Measurements from ENCODE around the gene SRSF4. TPM values are rescaled to one million over a fixed set of nuclear protein-coding genes. Genes with fewer than 3 reads are reported as not detected.

Gene SRSF4
- total RNA-seq, 1 donor, result 44.0 TPM

DNA sequence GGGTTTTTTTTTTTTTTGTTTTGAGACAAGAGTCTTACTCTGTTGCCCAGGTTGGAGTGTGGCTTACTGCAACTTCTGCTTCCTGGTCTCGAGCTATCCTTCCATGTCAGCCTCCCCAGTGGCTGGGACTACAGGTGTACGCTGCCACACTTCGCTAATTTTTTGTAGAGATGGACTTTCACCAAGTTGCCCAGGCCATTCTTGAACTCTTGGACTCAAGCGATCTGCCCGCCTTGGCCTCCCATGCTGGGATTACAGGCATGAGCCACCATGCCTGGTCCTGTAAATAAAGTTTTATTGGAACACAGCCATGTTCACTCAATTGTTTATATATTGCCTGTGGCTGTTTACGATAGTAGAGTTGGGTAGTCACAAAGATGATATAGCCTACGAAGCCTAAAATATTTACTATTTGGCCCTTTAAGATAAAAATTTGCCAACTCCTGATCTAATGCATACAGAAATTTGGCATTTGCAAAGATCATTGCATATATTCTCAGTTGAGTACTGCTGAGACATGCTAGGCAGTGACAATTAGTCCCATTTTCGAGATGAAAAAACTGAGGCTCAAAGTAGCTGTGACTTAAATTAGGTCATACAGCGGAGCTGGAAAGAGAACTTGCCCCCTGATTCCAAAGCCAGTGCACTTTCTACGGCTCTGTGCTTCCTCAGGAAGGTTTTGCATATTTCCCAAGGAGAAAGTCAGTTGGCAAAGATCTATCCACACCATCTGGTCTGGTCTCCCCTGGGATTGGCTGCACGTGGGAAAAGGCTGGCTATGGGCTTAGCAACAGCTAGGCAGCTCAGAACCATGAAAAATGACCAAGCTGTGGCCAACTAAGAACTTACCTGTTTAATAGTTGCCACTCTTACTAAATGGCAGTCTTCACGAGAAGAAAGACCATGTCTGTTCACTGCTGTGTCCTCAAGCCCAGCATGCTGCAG, 29.7 kb upstream of the SRSF4 start:
- TF ChIP-seq, protein P1, sequence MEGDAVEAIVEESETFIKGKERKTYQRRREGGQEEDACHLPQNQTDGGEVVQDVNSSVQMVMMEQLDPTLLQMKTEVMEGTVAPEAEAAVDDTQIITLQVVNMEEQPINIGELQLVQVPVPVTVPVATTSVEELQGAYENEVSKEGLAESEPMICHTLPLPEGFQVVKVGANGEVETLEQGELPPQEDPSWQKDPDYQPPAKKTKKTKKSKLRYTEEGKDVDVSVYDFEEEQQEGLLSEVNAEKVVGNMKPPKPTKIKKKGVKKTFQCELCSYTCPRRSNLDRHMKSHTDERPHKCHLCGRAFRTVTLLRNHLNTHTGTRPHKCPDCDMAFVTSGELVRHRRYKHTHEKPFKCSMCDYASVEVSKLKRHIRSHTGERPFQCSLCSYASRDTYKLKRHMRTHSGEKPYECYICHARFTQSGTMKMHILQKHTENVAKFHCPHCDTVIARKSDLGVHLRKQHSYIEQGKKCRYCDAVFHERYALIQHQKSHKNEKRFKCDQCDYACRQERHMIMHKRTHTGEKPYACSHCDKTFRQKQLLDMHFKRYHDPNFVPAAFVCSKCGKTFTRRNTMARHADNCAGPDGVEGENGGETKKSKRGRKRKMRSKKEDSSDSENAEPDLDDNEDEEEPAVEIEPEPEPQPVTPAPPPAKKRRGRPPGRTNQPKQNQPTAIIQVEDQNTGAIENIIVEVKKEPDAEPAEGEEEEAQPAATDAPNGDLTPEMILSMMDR (IDR thresholded peaks at IDR 0.05; ENCODE audit: insufficient read depth, low read depth, low read length), result no peak
- peak; percentile 48 for DNase-seq (ENCODE audit: low read depth)
- no peak overlapping the region for H3K4me3 ChIP-seq (ENCODE audit: low read depth, low read length)

DNA sequence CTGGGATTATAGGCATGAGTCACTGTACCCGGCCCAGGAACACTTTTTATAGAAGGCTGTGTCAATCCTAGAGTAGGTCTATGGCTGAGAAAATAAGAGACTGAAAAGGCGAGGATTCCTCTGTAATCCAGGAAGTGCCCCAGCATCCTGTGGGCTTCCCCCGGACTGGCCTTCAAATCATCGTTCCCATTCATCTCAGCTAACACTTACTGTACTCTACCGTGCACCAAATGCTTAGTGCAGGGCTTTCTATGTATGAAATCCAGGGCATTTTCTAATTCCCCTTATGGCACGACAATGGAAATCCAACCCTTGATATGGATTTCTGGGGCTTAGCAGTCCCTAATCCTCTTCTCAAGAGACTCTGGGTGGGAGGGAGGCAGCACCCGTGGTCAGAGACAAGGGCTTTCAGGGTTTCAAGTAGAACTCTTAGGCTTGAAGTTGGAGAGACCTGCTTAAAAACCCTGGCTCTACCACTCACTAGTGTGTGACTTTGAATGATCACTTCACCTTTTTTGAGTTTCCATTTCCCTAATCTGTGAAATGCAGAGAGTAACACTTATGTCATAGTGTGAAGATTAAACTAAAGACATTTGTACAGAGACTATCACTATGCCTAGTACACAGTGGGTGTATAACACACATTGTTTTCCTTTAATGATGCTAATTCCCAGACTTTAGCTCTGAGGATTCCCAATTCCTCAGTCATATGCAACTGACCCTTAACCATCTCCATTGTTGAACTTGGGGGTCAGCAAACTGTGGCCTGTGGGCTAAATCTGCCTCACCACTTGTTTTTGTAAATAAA, 28.8 kb upstream of the SRSF4 start:
- TF ChIP-seq, protein P1 (IDR thresholded peaks at IDR 0.05; ENCODE audit: insufficient read depth, low read depth, low read length), result no peak
- no peak overlapping the region for H3K4me3 ChIP-seq (ENCODE audit: low read depth, low read length)
- peak; percentile 66 for DNase-seq (ENCODE audit: low read depth)

DNA sequence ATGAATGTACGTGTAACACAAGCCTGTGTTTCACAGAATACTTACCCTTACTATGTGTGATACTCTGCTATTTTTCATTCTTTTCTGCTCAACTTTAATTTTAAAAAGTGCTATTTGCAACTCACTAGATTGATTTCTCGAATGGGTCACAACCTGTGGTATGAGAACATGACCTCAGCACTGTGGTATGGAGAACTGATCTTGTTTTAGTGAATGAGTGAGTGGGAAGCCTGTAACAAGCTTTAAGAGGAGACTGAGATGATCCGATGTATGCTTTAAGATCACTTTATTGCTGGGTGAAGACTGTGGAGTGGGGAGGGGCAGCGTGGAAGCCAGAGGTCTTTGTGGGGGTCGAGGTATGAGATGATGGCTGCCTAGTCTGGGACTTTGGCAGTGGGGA, 27.5 kb upstream of the SRSF4 start:
- TF ChIP-seq, protein P1 (IDR thresholded peaks at IDR 0.05; ENCODE audit: insufficient read depth, low read depth, low read length), result no peak
- no peak overlapping the region for H3K4me3 ChIP-seq (ENCODE audit: low read depth, low read length)
- DNase-seq (ENCODE audit: low read depth), result no peak

DNA sequence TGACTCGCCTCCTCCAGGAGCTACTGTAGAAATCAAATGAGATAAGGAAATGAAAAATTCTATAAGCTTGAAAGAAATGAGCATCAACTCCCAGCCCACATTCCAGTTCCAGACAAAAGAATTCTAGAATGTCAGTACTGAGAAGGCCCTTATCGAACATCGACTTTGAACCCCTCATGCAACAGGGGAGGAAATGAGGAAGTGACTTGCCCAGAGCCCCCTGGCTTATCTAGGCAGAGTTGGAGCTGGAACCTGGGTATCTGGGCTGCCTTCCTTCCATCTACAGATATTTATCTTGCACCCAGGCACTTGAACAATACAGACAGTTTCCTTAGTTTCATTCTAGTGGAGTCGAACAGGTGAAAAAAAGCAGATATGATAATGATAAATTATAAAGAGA, 26.7 kb upstream of the SRSF4 start:
- no peak overlapping the region for H3K4me3 ChIP-seq (ENCODE audit: low read depth, low read length)
- TF ChIP-seq, protein P1 (IDR thresholded peaks at IDR 0.05; ENCODE audit: insufficient read depth, low read depth, low read length), result no peak
- no peak for DNase-seq (ENCODE audit: low read depth)

DNA sequence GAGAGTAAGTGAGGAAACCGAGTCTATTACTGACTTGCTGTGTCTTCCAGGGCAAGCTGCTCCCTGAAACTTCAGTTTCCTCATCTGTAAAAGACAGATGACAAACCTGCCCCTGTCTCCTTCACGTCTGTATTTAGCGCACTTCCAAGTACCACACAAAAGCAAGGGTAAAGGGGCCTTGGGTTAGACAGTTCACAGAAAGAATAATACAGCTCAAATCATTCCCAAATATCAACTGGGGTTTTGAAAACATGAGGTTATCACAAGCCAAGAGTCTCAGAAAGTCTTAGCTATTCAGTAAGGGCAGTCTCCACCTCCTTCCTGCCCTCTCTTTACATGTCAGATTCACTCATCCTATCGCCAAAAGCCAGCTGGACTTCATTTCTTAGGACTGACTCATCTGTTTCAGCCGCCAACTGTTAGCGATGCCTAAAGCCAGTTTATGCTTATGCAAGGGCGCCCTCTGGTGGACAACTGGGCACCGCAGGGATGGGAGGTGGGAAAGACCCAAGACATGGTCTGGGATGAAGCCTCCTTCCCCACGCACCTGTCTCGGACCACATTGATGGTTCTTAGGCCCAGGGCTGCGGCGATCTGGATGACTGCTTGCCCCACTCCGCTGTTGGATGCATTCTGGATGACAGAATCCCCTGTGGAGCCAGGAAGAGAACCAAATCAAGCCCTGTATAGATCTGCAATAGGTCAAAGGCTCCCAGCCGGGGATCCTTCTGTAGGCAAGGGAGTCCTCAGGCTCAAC, 21.1 kb upstream of the SRSF4 start:
- no peak overlapping the region for H3K4me3 ChIP-seq (ENCODE audit: low read depth, low read length)
- TF ChIP-seq, protein P1 (IDR thresholded peaks at IDR 0.05; ENCODE audit: insufficient read depth, low read depth, low read length), result peak; percentile 97
- DNase-seq (ENCODE audit: low read depth), result peak; percentile 98

DNA sequence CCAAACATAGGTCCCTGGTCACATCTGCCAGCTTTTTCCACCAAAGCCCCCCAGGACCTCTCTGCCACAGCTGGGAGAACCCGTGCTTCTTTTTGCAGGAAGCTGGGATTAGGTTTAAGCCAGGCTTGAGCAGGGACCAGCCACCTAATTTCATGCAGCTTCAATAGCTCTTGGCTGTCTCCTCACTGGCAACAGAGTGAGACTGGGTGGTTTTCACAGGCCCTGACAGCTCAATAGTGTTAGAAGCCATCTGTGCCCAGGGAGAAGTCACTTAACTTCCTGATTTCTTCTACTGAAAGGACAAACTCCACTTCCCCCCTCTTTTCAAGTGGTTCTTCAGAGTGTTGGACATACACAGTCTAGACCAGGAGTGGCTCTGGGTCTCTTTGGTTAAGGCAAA, 20.4 kb upstream of the SRSF4 start:
- DNase-seq (ENCODE audit: low read depth), result no peak
- H3K4me3 ChIP-seq (ENCODE audit: low read depth, low read length), result no peak overlapping the region
- TF ChIP-seq, protein P1 (IDR thresholded peaks at IDR 0.05; ENCODE audit: insufficient read depth, low read depth, low read length), result no peak

Measured in fibroblast of villous mesenchyme (primary cell).